ENCODE measurements around the gene MRPL17.

The MRPL17 gene

GRCh38 chr11:6632116-6633073 lies 50.7 kb downstream of the MRPL17 start:
- DNase-seq (ENCODE audit: low read depth) = no peak

- no peak for DNase-seq (ENCODE audit: low read depth)
Measured at GRCh38 chr11:6631361-6631890, 51.7 kb downstream of the MRPL17 start.

GRCh38 chr11:6630632-6631291 lies 52.4 kb downstream of the MRPL17 start:
- DNase-seq (ENCODE audit: low read depth) = no peak
